Body of pancreas (tissue), 4 donors: ENCODE results near the gene FYB1.

Source experiments
- POLR2A ChIP-seq, 3 donors: fragments of 450-650 bp; IDR thresholded peaks; one replicate each; pipeline ENCODE4 v1.6.1; 2016; ENCODE audit warnings: antibody characterized with exemption in 3 of 3, mild to moderate bottlenecking in 2 of 3
- TF ChIP-seq, protein P1 (sequence below), 7 experiments: fragments of 450-650 bp in 4 of 7; fragments of 200-600 bp in 3 of 7; sonication (generic) in 3 of 7; IDR thresholded peaks; one replicate each; pipeline ENCODE4 v1.5.1; 2016 to 2019; ENCODE audit warnings: antibody characterized with exemption in 7 of 7

DNA sequence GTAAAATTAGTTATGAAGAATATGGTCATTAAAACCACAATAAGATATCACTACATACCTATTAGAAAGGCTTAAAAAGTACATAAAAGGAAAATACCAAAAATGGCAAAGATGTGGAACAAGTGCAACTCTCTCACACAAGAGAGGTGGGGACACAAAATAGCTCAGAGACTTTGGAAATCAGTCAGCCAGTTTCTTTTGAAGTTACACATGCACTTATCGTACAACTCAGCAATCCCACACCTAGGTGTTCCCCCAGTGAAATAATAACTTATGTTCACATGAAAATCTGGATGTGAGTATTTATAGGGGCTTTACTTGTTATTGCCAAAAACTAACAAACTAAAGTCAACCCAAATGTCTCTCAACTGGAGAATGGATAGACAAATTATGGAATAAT, 135.4 kb downstream of the FYB1 start:
- TF ChIP-seq, protein P1, sequence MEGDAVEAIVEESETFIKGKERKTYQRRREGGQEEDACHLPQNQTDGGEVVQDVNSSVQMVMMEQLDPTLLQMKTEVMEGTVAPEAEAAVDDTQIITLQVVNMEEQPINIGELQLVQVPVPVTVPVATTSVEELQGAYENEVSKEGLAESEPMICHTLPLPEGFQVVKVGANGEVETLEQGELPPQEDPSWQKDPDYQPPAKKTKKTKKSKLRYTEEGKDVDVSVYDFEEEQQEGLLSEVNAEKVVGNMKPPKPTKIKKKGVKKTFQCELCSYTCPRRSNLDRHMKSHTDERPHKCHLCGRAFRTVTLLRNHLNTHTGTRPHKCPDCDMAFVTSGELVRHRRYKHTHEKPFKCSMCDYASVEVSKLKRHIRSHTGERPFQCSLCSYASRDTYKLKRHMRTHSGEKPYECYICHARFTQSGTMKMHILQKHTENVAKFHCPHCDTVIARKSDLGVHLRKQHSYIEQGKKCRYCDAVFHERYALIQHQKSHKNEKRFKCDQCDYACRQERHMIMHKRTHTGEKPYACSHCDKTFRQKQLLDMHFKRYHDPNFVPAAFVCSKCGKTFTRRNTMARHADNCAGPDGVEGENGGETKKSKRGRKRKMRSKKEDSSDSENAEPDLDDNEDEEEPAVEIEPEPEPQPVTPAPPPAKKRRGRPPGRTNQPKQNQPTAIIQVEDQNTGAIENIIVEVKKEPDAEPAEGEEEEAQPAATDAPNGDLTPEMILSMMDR (IDR thresholded peaks at IDR 0.05): no peak
- TF ChIP-seq POLR2A (IDR thresholded peaks at IDR 0.05): no peak
